GM13977 (cell line): Measurements from ENCODE around the gene SEMA4D.

Experiments used
- DNase-seq: peaks from one replicate; pipeline ENCODE4 v3.0.0; 2012; ENCODE audit warnings: low spot score
- CTCF ChIP-seq: IDR thresholded peaks from 2 replicates; pipeline ENCODE4 v1.5.1; 2012; ENCODE audit warnings: mild to moderate bottlenecking, control low read depth; ENCODE audit not compliant: insufficient read depth; ENCODE audit errors: extremely low read depth, missing control alignments
- in situ Hi-C: fragments of 300-500 bp; cut with MboI; formaldehyde crosslinking; loops from one replicate; pipeline ENCODE4 v1.12.0; 2022; ENCODE audit warnings: low sequenced_read_pairs, low pct_unique_long_range_greater_than_20kb, mixed read lengths, inconsistent platforms; ENCODE audit not compliant: unreplicated experiment

SEMA4D gene

GRCh38 chr9:89450213-89450612, 47.7 kb downstream of the SEMA4D start:
- DNase-seq = no peak
- TF ChIP-seq CTCF = no peak
- in situ Hi-C loops = no loop called here

- no peak for DNase-seq
- no peak for TF ChIP-seq CTCF
- in situ Hi-C loops = loop anchor here (10.0 kb wide), 1 partner anchor 96 kb away; no protein-coding TSS in a partner anchor
These were observed 48.6 kb downstream of the SEMA4D start for GRCh38 chr9:89449261-89449671.

- DNase-seq = no peak
- TF ChIP-seq CTCF = no peak
- in situ Hi-C loops = loop anchor here (10.0 kb wide), 1 partner anchor 96 kb away; no protein-coding TSS in a partner anchor
These were observed 49.1 kb downstream of the SEMA4D start for GRCh38 chr9:89448821-89449220.

GRCh38 chr9:89448381-89448780, 49.5 kb downstream of the SEMA4D start:
- peak; percentile 75 for DNase-seq
- TF ChIP-seq CTCF = no peak
- in situ Hi-C loops = loop anchor here (10.0 kb wide), 1 partner anchor 96 kb away; no protein-coding TSS in a partner anchor

GRCh38 chr9:89447416-89447815, 50.5 kb downstream of the SEMA4D start:
- TF ChIP-seq CTCF = no peak
- in situ Hi-C loops = loop anchor here (10.0 kb wide), 1 partner anchor 97 kb away; no protein-coding TSS in a partner anchor
- DNase-seq = no peak

- in situ Hi-C loops = loop anchor here (10.0 kb wide), 1 partner anchor 98 kb away; no protein-coding TSS in a partner anchor
- TF ChIP-seq CTCF = no peak
- DNase-seq = no peak
These were observed 51.0 kb downstream of the SEMA4D start for GRCh38 chr9:89446961-89447310.
